SU-DHL-6 (cell line): ENCODE data around the gene INPP4B.

Source experiments
- H2AFZ ChIP-seq: fragments of 200-600 bp; sonication (generic); 2 replicates; pipeline ENCODE4 v1.6.1; 2014; ENCODE audit warnings: low read depth, mild to moderate bottlenecking, moderate library complexity, mixed read lengths, antibody characterized with exemption, low read length; ENCODE audit not compliant: severe bottlenecking
- H3F3A ChIP-seq: fragments of 200-600 bp; shearing (Covaris generic); 2 replicates; pipeline ENCODE4 v1.6.0; 2016; ENCODE audit warnings: antibody characterized with exemption, mild to moderate bottlenecking; ENCODE audit not compliant: insufficient read depth
- H3K27ac ChIP-seq: fragments of 200-600 bp; sonication (generic); 2 replicates; pipeline ENCODE4 v1.5.1; 2016; ENCODE audit warnings: low read depth, mild to moderate bottlenecking, low read length, moderate library complexity, mixed read lengths
- H3K27me3 ChIP-seq: fragments of 200-600 bp; sonication (generic), shearing (Covaris generic); 2 replicates; pipeline ENCODE4 v1.6.0; 2014; ENCODE audit warnings: mild to moderate bottlenecking, low read length
- H3K36me3 ChIP-seq: fragments of 200-600 bp; sonication (generic); 2 replicates; pipeline ENCODE4 v1.6.1; 2014; ENCODE audit warnings: mild to moderate bottlenecking, low read length, mixed read lengths
- H3K4me2 ChIP-seq: fragments of 300-600, 200-600 bp; shearing (Covaris generic), sonication (generic); 2 replicates; pipeline ENCODE4 v1.6.0; 2014; ENCODE audit warnings: low read length, low read depth, mild to moderate bottlenecking; ENCODE audit not compliant: poor library complexity, severe bottlenecking
- H3K4me3 ChIP-seq: fragments of 200-600 bp; sonication (generic); 2 replicates; pipeline ENCODE4 v1.5.1; 2014; ENCODE audit warnings: antibody characterized with exemption, low read length, mild to moderate bottlenecking, mixed read lengths; ENCODE audit not compliant: insufficient read depth, poor library complexity, severe bottlenecking
- H3K79me2 ChIP-seq: fragments of 200-600 bp; sonication (generic); 2 replicates; pipeline ENCODE4 v1.6.1; 2014; ENCODE audit warnings: mild to moderate bottlenecking, low read length, moderate library complexity; ENCODE audit not compliant: insufficient read depth
- H3K9ac ChIP-seq: fragments of 200-600 bp; sonication (generic); 2 replicates; pipeline ENCODE4 v1.7.0; 2014; ENCODE audit warnings: mild to moderate bottlenecking, low read length
- H3K9me2 ChIP-seq: fragments of 200-600 bp; sonication (generic); replicated peaks from 2 replicates; pipeline ENCODE4 v1.6.1; 2014; ENCODE audit warnings: low read length; ENCODE audit not compliant: insufficient read depth
- H3K9me3 ChIP-seq: fragments of 200-600 bp; sonication (generic); 2 replicates; pipeline ENCODE4 v1.6.1; 2014; ENCODE audit warnings: low read length, mixed read lengths; ENCODE audit not compliant: insufficient read depth
- H4K20me1 ChIP-seq: fragments of 200-600 bp; sonication (generic); 2 replicates; pipeline ENCODE4 v1.6.1; 2014; ENCODE audit warnings: low read depth, mild to moderate bottlenecking, antibody characterized with exemption, low read length, moderate library complexity, mixed read lengths
- CTCF ChIP-seq: fragments of 200-600 bp; sonication (generic); IDR thresholded peaks from one replicate; pipeline ENCODE4 v1.5.1; 2017; ENCODE audit warnings: antibody characterized with exemption, mild to moderate bottlenecking, low read length, moderate library complexity; ENCODE audit not compliant: insufficient read depth, poor library complexity, severe bottlenecking
- EZH2phosphoT487 ChIP-seq: fragments of 200-600 bp; sonication (generic), shearing (Covaris generic); conservative IDR thresholded peaks from 2 replicates; pipeline ENCODE4 v1.6.1; 2018; ENCODE audit warnings: mild to moderate bottlenecking, antibody characterized with exemption, low read length, moderate library complexity, mixed read lengths

Gene INPP4B

GRCh38 chr4:142393127-142393526, 453.0 kb downstream of the INPP4B start:
- TF ChIP-seq CTCF: no peak
- TF ChIP-seq EZH2phosphoT487: no peak
- H3K27ac ChIP-seq: no peak overlapping the region
- H3K9me3 ChIP-seq: no peaks in the 10 kb centered on the region
- no peaks in the 10 kb centered on the region for H3F3A ChIP-seq
- H3K4me3 ChIP-seq: no peak overlapping the region
- no peak overlapping the region for H3K4me2 ChIP-seq
- H3K79me2 ChIP-seq: no peaks in the 10 kb centered on the region
- H3K27me3 ChIP-seq: no peaks in the 10 kb centered on the region
- no peak overlapping the region for H2AFZ ChIP-seq
- no peaks in the 10 kb centered on the region for H3K9me2 ChIP-seq
- no peak overlapping the region for H3K9ac ChIP-seq
- H4K20me1 ChIP-seq: no peaks in the 10 kb centered on the region
- no peaks in the 10 kb centered on the region for H3K36me3 ChIP-seq

- Histone ChIP-seq H3K9me3 (no peaks in the 10 kb centered on the region), H3K9ac (no peak overlapping the region), H3F3A (no peaks in the 10 kb centered on the region), H3K4me3 (no peak overlapping the region), H3K27ac (no peak overlapping the region), H4K20me1 (no peaks in the 10 kb centered on the region), H3K27me3 (no peaks in the 10 kb centered on the region), H3K79me2 (no peaks in the 10 kb centered on the region), H3K9me2 (no peaks in the 10 kb centered on the region), H2AFZ (no peak overlapping the region), H3K36me3 (no peaks in the 10 kb centered on the region), H3K4me2 (no peak overlapping the region)
- TF ChIP-seq CTCF: no peak
Measured at GRCh38 chr4:142386856-142387255, 459.2 kb downstream of the INPP4B start.

GRCh38 chr4:142386449-142386848, 459.7 kb downstream of the INPP4B start:
- H3K9me2 ChIP-seq: no peaks in the 10 kb centered on the region
- no peak overlapping the region for H3K9ac ChIP-seq
- H3K4me3 ChIP-seq: no peak overlapping the region
- no peaks in the 10 kb centered on the region for H3K27me3 ChIP-seq
- no peaks in the 10 kb centered on the region for H3K36me3 ChIP-seq
- no peak for TF ChIP-seq EZH2phosphoT487
- no peak for TF ChIP-seq CTCF
- no peak overlapping the region for H2AFZ ChIP-seq
- no peak overlapping the region for H3K4me2 ChIP-seq
- no peak overlapping the region for H3K27ac ChIP-seq
- no peaks in the 10 kb centered on the region for H3K9me3 ChIP-seq
- H3K79me2 ChIP-seq: no peaks in the 10 kb centered on the region
- H4K20me1 ChIP-seq: no peaks in the 10 kb centered on the region
- H3F3A ChIP-seq: no peaks in the 10 kb centered on the region
